H1 (cell line): ENCODE data around the gene GMEB1. TPM values are rescaled to one million over a fixed set of nuclear protein-coding genes. Genes with fewer than 3 reads are reported as not detected.
"Not testable (repeated sequence)": the region's sequence is repeated elsewhere in the genome, so short reads cannot be mapped to it uniquely, and the experiment has no call there.

Experiments
- CTCF ChIA-PET: fragments of 300-600 bp; sonication (Branson Sonifier 250); formaldehyde crosslinking; loops from one replicate; lab custom pipeline; 2021; ENCODE audit not compliant: partially characterized antibody; lab: Charles Lee
- POLR2A ChIA-PET: fragments of 300-600 bp; sonication (Branson Sonifier 250); formaldehyde crosslinking; loops from one replicate; lab custom pipeline; 2021; ENCODE audit warnings: inconsistent platforms; ENCODE audit not compliant: partially characterized antibody; lab: Charles Lee
- DNase-seq, 2 experiments: peaks; one replicate each; pipeline versions ENCODE4 v3.0.0 to v3.0.0-alpha.2; 2010 to 2022; ENCODE audit warnings: low spot score in 2 of 2, low read depth in 1 of 2, mixed read lengths in 1 of 2
- FAIRE-seq: peaks from 2 replicates; lab custom pipeline; 2011; peaks lifted over from hg19 to GRCh38; lab: Jason Lieb, UNC
- H2AFZ ChIP-seq: 2 replicates; pipeline ENCODE4 v1.8.1; 2012; ENCODE audit warnings: low read length, inconsistent platforms
- H2AK5ac ChIP-seq: 2 replicates; pipeline ENCODE4 v1.6.1; 2013; ENCODE audit warnings: low read depth, low read length
- H2BK120ac ChIP-seq: replicated peaks from 2 replicates; pipeline ENCODE3; 2013; ENCODE audit warnings: low read depth, low read length, inconsistent platforms
- H2BK12ac ChIP-seq: 2 replicates; pipeline ENCODE4 v1.6.1; 2013; ENCODE audit warnings: low read depth, low read length
- H2BK15ac ChIP-seq: 2 replicates; pipeline ENCODE4 v1.6.1; 2013; ENCODE audit warnings: low read length
- H2BK20ac ChIP-seq: 2 replicates; pipeline ENCODE4 v1.6.1; 2013; ENCODE audit warnings: low read length
- H2BK5ac ChIP-seq: 2 replicates; pipeline ENCODE4 v1.6.1; 2013; ENCODE audit warnings: low read depth, low read length
- H3K14ac ChIP-seq: 2 replicates; pipeline ENCODE4 v1.6.1; 2013; ENCODE audit warnings: inconsistent platforms; ENCODE audit not compliant: insufficient read length
- H3K18ac ChIP-seq: 2 replicates; pipeline ENCODE4 v1.6.1; 2013; ENCODE audit warnings: low read length; ENCODE audit errors: extremely low read depth
- H3K23ac ChIP-seq: 2 replicates; pipeline ENCODE4 v1.6.1; 2013; ENCODE audit warnings: inconsistent platforms; ENCODE audit not compliant: insufficient read length
- H3K23me2 ChIP-seq: 2 replicates; pipeline ENCODE4 v1.6.1; 2013; ENCODE audit warnings: low read depth, low read length
- H3K27ac ChIP-seq: 2 replicates; pipeline ENCODE4 v1.6.1; 2011; ENCODE audit warnings: low read depth, low read length, inconsistent platforms
- H3K27me3 ChIP-seq, 4 experiments: replicated peaks in 1 of 4; 1 replicate in 1 of 4; 2 replicates in 3 of 4; pipeline versions ENCODE4 v1.6.1 to v1.8.1; 2011 to 2013; ENCODE audit warnings: low read length in 3 of 4, mild to moderate bottlenecking in 3 of 4, inconsistent platforms in 2 of 4, mixed read lengths in 2 of 4, moderate library complexity in 1 of 4; ENCODE audit not compliant: control insufficient read depth in 3 of 4, insufficient read depth in 3 of 4; ENCODE audit errors: extremely low read depth in 1 of 4
- H3K36me3 ChIP-seq, 4 experiments: 2 replicates each; pipeline versions ENCODE4 v1.6.1 to v1.8.1; 2011 to 2013; ENCODE audit warnings: mild to moderate bottlenecking in 4 of 4, low read length in 3 of 4, moderate library complexity in 2 of 4, control low read depth in 1 of 4, inconsistent platforms in 1 of 4; ENCODE audit not compliant: insufficient read depth in 4 of 4, control insufficient read depth in 2 of 4
- H3K4ac ChIP-seq: replicated peaks from 2 replicates; pipeline ENCODE3; 2013; ENCODE audit warnings: low read length, low read depth, mixed read lengths, inconsistent platforms; ENCODE audit not compliant: insufficient read length
- H3K4me1 ChIP-seq, 4 experiments: replicated peaks in 1 of 4; 1 replicate in 1 of 4; 2 replicates in 3 of 4; pipeline versions ENCODE4 v1.6.1 to v1.8.1; 2011 to 2013; ENCODE audit warnings: low read length in 3 of 4, inconsistent platforms in 2 of 4, mixed read lengths in 1 of 4; ENCODE audit not compliant: insufficient read depth in 4 of 4, control insufficient read depth in 3 of 4
- H3K4me2 ChIP-seq, 2 experiments: 2 replicates each; pipeline versions ENCODE4 v1.6.1 to v1.8.1; 2011 to 2013; ENCODE audit warnings: low read depth in 2 of 2, low read length in 2 of 2, control low read depth in 1 of 2, inconsistent platforms in 1 of 2, mild to moderate bottlenecking in 1 of 2; ENCODE audit not compliant: insufficient read depth in 1 of 2
- H3K4me3 ChIP-seq, 4 experiments: fragments of 200-600, 300-600 bp in 1 of 4; sonication (generic), shearing (Covaris generic), sonication (Bioruptor Twin) in 1 of 4; 2 replicates each; pipeline versions ENCODE4 v1.5.1 to v1.8.1; 2011 to 2016; ENCODE audit warnings: low read length in 4 of 4, low read depth in 3 of 4, control low read depth in 2 of 4, inconsistent platforms in 2 of 4, mild to moderate bottlenecking in 2 of 4, mixed read lengths in 1 of 4, moderate library complexity in 1 of 4; ENCODE audit not compliant: insufficient read depth in 2 of 4; ENCODE audit errors: extremely low read depth in 1 of 4
- H3K56ac ChIP-seq: replicated peaks from 2 replicates; pipeline ENCODE3; 2013; ENCODE audit warnings: low read depth, mild to moderate bottlenecking, mixed read lengths, low read length, inconsistent platforms; ENCODE audit not compliant: insufficient read length
- H3K79me1 ChIP-seq: 2 replicates; pipeline ENCODE4 v1.6.1; 2013; ENCODE audit warnings: low read depth, low read length, control low read depth
- H3K79me2 ChIP-seq, 2 experiments: 2 replicates each; pipeline versions ENCODE4 v1.6.1 to v1.8.1; 2012 to 2013; ENCODE audit warnings: low read length in 2 of 2, mild to moderate bottlenecking in 2 of 2, inconsistent platforms in 1 of 2; ENCODE audit not compliant: insufficient read depth in 2 of 2, control insufficient read depth in 1 of 2
- H3K9ac ChIP-seq, 4 experiments: replicated peaks in 1 of 4; 1 replicate in 1 of 4; 2 replicates in 3 of 4; pipeline versions ENCODE4 v1.6.1 to v1.8.1; 2011 to 2013; ENCODE audit warnings: low read depth in 3 of 4, low read length in 3 of 4, control low read depth in 2 of 4, mild to moderate bottlenecking in 2 of 4, moderate library complexity in 2 of 4, inconsistent platforms in 1 of 4; ENCODE audit errors: extremely low read depth in 1 of 4
- H3K9me3 ChIP-seq, 2 experiments: 2 replicates each; pipeline versions ENCODE4 v1.6.1 to v1.8.1; 2012 to 2013; ENCODE audit warnings: mild to moderate bottlenecking in 2 of 2, moderate library complexity in 2 of 2, control low read depth in 1 of 2, inconsistent platforms in 1 of 2, low read depth in 1 of 2, low read length in 1 of 2, mixed read lengths in 1 of 2; ENCODE audit not compliant: insufficient read depth in 2 of 2
- H4K20me1 ChIP-seq, 2 experiments: replicated peaks in 1 of 2; 2 replicates each; pipeline versions ENCODE3 to v1.8.1; 2011 to 2013; ENCODE audit warnings: inconsistent platforms in 2 of 2, low read length in 2 of 2, mild to moderate bottlenecking in 1 of 2; ENCODE audit not compliant: insufficient read depth in 2 of 2, control insufficient read depth in 1 of 2
- H4K5ac ChIP-seq: 2 replicates; pipeline ENCODE4 v1.6.1; 2013; ENCODE audit warnings: low read length, low read depth, mixed read lengths, inconsistent platforms; ENCODE audit not compliant: insufficient read length
- H4K8ac ChIP-seq: 2 replicates; pipeline ENCODE4 v1.8.0; 2013; ENCODE audit warnings: mild to moderate bottlenecking, moderate library complexity, low read length, inconsistent platforms; ENCODE audit not compliant: insufficient read depth; ENCODE audit errors: extremely low read depth
- H4K91ac ChIP-seq: replicated peaks from 2 replicates; pipeline ENCODE3; 2013; ENCODE audit warnings: low read length, mixed read lengths, inconsistent platforms; ENCODE audit not compliant: insufficient read length
- SRF ChIP-seq: IDR thresholded peaks from 2 replicates; pipeline ENCODE4 v1.6.1; 2011; ENCODE audit warnings: mild to moderate bottlenecking, low read depth, low read length, moderate library complexity
- WGBS, 2 experiments: shearing (Covaris generic) in 1 of 2; methylation state at CpG; one replicate each; pipeline versions ENCODE4 v1.1.6 to v1.1.7; 2013 to 2015; ENCODE audit warnings: low lambda C conversion rate in 2 of 2, mixed read lengths in 2 of 2, inconsistent platforms in 1 of 2, low coverage in 1 of 2, missing lambda C conversion rate in 1 of 2; ENCODE audit not compliant: insufficient replicate concordance in 2 of 2, insufficient coverage in 1 of 2, insufficient read length in 1 of 2; ENCODE audit errors: extremely low coverage in 1 of 2, missing lambda C conversion rate in 1 of 2; 5-methylcytosine and 5-hydroxymethylcytosine counted together
- polyA plus RNA-seq, 7 experiments: library from polyadenylated mRNA; depleted of rRNA in 3 of 7; stranded (reverse) in 5 of 7; unstranded in 2 of 7; fragments of >200 nt in 5 of 7; fragments of 200-250 nt in 2 of 7; gene quantifications; 1 replicate in 5 of 7; 2 replicates in 1 of 7; 4 replicates in 1 of 7; pipeline versions ENCODE4 v1.2.1 to v1.2.3, GENCODE V29; 2011 to 2013; ENCODE audit warnings: missing spikeins in 2 of 7, mixed read lengths in 2 of 7
- total RNA-seq: library from RNA; stranded (reverse); fragmentation: NEBNext Ultra II Directional; extraction: Animal tissue kit (Norgen Biotek cat#: 25700); gene quantifications from 2 replicates; pipeline ENCODE4 v1.2.1, GENCODE V29; 2021

Gene GMEB1
- total and polyA plus RNA-seq, 2 of the 8 experiments (the other 6 are each of a cell fraction or from before 2014, with no cell fraction given): 13.3 to 26.2 TPM

DNA sequence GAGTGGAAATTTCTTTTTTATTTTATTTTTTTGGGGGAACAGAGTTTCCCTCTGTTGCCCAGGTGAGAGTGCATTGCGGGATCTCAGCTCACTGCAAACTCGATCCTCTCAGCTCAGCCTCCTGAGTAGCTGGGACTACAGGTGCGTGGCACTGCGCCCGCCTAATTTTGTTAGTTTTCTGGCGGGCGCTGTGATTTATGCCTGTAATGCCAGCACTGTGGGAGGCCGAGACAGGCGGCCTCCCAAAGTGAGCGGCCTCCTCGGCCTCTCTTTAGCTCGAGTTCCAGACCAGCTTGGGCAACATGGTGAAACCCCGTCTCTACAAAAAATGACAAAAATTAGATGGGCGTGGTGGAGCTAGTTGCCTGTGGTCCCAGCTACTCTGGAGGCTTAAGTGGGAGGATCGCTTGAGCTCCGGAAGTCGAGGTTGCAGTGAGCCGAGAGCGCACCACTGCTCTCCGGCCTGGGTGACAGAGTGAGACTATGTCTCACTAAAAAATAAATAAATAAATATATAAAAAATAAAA is 2.7 kb downstream of the GMEB1 start (continued):
- TF ChIP-seq SRF: no peak

DNA sequence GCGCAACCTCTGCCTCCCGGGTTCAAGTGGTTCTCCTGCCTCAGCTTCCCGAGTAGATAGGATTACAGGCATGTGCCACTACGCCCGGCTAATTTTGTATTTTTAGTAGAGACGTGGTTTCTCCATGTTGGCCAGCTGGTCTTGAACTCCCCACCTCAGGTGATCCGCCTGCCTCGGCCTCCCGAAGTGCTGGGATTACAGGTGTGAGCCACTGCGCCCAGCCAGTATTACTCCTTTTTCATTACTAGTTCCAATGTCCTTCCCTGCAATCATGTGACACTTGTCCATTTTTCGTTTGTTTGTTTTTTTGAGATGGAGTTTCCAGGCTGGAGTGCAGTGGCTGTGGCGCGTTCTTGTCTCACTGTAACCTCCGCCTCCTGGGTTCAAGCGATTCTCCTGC is 4.4 kb downstream of the GMEB1 start:
- not testable (repeated sequence) for H3K14ac ChIP-seq, H2BK20ac ChIP-seq, H3K56ac ChIP-seq, H3K36me3 ChIP-seq, H3K4me3 ChIP-seq, H3K23me2 ChIP-seq, H3K9me3 ChIP-seq, H3K18ac ChIP-seq, H4K20me1 ChIP-seq, H3K27me3 ChIP-seq, H2BK5ac ChIP-seq, DNase-seq, H4K8ac ChIP-seq, H3K4me1 ChIP-seq, H3K4me2 ChIP-seq, H3K23ac ChIP-seq, H4K5ac ChIP-seq, H3K79me1 ChIP-seq, H2AFZ ChIP-seq, H3K9ac ChIP-seq, H2AK5ac ChIP-seq, H2BK15ac ChIP-seq, H2BK12ac ChIP-seq, H3K27ac ChIP-seq, FAIRE-seq, H2BK120ac ChIP-seq, H3K4ac ChIP-seq, H4K91ac ChIP-seq
- CTCF ChIA-PET: interaction anchor here (0.6 kb wide), 1 partner anchor 110 kb away, joined by 4 read pairs; no protein-coding TSS in a partner anchor
- 92% methylated on average over 15 of the region's 15 CpGs; no CpG with 5 or more reads in 1 of the 2 experiments for WGBS, 2 experiments
- POLR2A ChIA-PET: interaction anchor here (1.1 kb wide), 1 partner anchor 167 kb away, joined by 3 read pairs; the partner anchor contains the start of gene RCC1
- H3K79me2 ChIP-seq: peaks cover 0 to 38% of the 10 kb centered on the region in 2 experiments; a peak in 2 of 4 replicates
